ENCODE measurements around the gene LCE1D. TPM values are rescaled to one million over a fixed set of nuclear protein-coding genes. Genes with fewer than 3 reads are reported as not detected.

The LCE1D gene
- total RNA-seq: not detected

GRCh38 chr1:152796421-152796820 lies at the start of gene LCE1D:
TSS of gene LCE1D (plus strand) at chr1:152796721. CDS start at chr1:152797795, 1,074 bp downstream.

GRCh38 chr1:152757747-152758146 lies 38.8 kb upstream of the LCE1D start, which contains the start of gene KPRP:
TSS of gene KPRP (plus strand) at chr1:152758025. CDS start at chr1:152759589, 1,564 bp downstream.

GRCh38 chr1:152774875-152775274 lies 21.6 kb upstream of the LCE1D start, which contains the start of gene LCE1F:
TSS of gene LCE1F (plus strand) at chr1:152775140. CDS start at chr1:152776372, 1,232 bp downstream.

GRCh38 chr1:152786077-152786476 lies 10.4 kb upstream of the LCE1D start, which contains the start of gene LCE1E:
TSS of gene LCE1E (plus strand) at chr1:152786257. CDS start at chr1:152787300, 1,043 bp downstream.

GRCh38 chr1:152806576-152806975 lies 10.1 kb downstream of the LCE1D start, which contains the start of gene LCE1C:
TSS of gene LCE1C (minus strand) at chr1:152806651. CDS start at chr1:152805478, 1,173 bp downstream.

GRCh38 chr1:152811671-152812070 lies 15.2 kb downstream of the LCE1D start, which contains the start of gene LCE1B:
TSS of gene LCE1B (plus strand) at chr1:152811971. CDS start at chr1:152812447, 476 bp downstream.

GRCh38 chr1:152827173-152827572 lies 30.7 kb downstream of the LCE1D start, which contains the start of gene LCE1A:
TSS of gene LCE1A (plus strand) at chr1:152827473. CDS start at chr1:152827473, 0 bp downstream.

GRCh38 chr1:152842556-152842955 lies 46.0 kb downstream of the LCE1D start, which contains the start of gene LCE6A:
TSS of gene LCE6A (plus strand) at chr1:152842856. CDS start at chr1:152843521, 665 bp downstream.

Other genes starting within 250 kb of the LCE1D start
- gene LCE3E, start 229.9 kb upstream of the LCE1D start, total RNA-seq: not detected
- not detected for gene LCE3D, start 216.2 kb upstream of the LCE1D start, total RNA-seq
- not detected for gene LCE3C, start 196.5 kb upstream of the LCE1D start, total RNA-seq
- gene LCE3B, start 182.9 kb upstream of the LCE1D start, total RNA-seq: not detected
- not detected for gene LCE3A, start 173.6 kb upstream of the LCE1D start, total RNA-seq
- not detected for gene LCE2D, start 133.3 kb upstream of the LCE1D start, total RNA-seq
- not detected for gene LCE2C, start 121.4 kb upstream of the LCE1D start, total RNA-seq
- not detected for gene LCE2B, start 110.6 kb upstream of the LCE1D start, total RNA-seq
- gene LCE2A, start 98.4 kb upstream of the LCE1D start, total RNA-seq: not detected
- gene LCE4A, start 88.6 kb upstream of the LCE1D start, total RNA-seq: not detected
- not detected for gene KPRP, start 38.7 kb upstream of the LCE1D start, total RNA-seq
- gene LCE1F, start 21.6 kb upstream of the LCE1D start, total RNA-seq: not detected
- gene LCE1E, start 10.5 kb upstream of the LCE1D start, total RNA-seq: not detected
- gene LCE1C, start 9.9 kb downstream of the LCE1D start, total RNA-seq: not detected
- gene LCE1B, start 15.2 kb downstream of the LCE1D start, total RNA-seq: not detected
- not detected for gene LCE1A, start 30.8 kb downstream of the LCE1D start, total RNA-seq
- not detected for gene LCE6A, start 46.1 kb downstream of the LCE1D start, total RNA-seq
- not detected for gene LCE7A, start 63.3 kb downstream of the LCE1D start, total RNA-seq
- gene SMCP, start 81.6 kb downstream of the LCE1D start, total RNA-seq: not detected
- gene IVL, start 111.8 kb downstream of the LCE1D start, total RNA-seq: 0.44 TPM
- gene SPRR5, start 150.5 kb downstream of the LCE1D start, total RNA-seq: not detected
- gene SPRR4, start 173.9 kb downstream of the LCE1D start, total RNA-seq: not detected
- gene SPRR1A, start 187.4 kb downstream of the LCE1D start, total RNA-seq: not detected
- not detected for gene SPRR3, start 205.0 kb downstream of the LCE1D start, total RNA-seq
- not detected for gene SPRR1B, start 234.5 kb downstream of the LCE1D start, total RNA-seq
- gene SPRR2D, start 244.4 kb downstream of the LCE1D start, total RNA-seq: not detected